Measurements from ENCODE around the gene FAF1.
A peak's percentile ranks its signal among the peaks of the same experiment; 100 is the strongest.

The FAF1 gene

DNA sequence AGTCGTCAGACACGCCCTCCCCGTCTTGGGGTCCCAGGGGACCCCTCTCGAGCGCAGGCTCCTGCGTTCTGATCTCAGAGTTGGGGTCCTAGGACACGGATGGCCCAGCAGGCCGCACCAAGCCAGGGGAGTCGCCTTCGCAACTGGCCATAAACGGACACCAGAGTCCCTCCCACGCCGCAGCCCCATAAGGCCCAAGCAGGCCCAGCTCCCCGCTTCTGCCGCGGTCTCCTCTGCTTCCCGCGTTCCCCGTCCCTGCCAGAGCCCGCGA, 537.5 kb downstream of the FAF1 start:
- Histone ChIP-seq H3K9me3 (ENCODE audit: severe bottlenecking) (peaks cover 7% of the 10 kb centered on the region), H3K27ac (no peak overlapping the region), H3K36me3 (no peaks in the 10 kb centered on the region), H3K27me3 (ENCODE audit: insufficient read depth, low read depth, severe bottlenecking) (peaks cover 55% of the 10 kb centered on the region), H3K4me3 (ENCODE audit: low read depth, low read length) (peak overlapping the region; percentile 51)
- TF ChIP-seq, protein P1, sequence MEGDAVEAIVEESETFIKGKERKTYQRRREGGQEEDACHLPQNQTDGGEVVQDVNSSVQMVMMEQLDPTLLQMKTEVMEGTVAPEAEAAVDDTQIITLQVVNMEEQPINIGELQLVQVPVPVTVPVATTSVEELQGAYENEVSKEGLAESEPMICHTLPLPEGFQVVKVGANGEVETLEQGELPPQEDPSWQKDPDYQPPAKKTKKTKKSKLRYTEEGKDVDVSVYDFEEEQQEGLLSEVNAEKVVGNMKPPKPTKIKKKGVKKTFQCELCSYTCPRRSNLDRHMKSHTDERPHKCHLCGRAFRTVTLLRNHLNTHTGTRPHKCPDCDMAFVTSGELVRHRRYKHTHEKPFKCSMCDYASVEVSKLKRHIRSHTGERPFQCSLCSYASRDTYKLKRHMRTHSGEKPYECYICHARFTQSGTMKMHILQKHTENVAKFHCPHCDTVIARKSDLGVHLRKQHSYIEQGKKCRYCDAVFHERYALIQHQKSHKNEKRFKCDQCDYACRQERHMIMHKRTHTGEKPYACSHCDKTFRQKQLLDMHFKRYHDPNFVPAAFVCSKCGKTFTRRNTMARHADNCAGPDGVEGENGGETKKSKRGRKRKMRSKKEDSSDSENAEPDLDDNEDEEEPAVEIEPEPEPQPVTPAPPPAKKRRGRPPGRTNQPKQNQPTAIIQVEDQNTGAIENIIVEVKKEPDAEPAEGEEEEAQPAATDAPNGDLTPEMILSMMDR (IDR thresholded peaks at IDR 0.05; ENCODE audit: low read depth, low read length), result no peak
- no peak for DNase-seq

DNA sequence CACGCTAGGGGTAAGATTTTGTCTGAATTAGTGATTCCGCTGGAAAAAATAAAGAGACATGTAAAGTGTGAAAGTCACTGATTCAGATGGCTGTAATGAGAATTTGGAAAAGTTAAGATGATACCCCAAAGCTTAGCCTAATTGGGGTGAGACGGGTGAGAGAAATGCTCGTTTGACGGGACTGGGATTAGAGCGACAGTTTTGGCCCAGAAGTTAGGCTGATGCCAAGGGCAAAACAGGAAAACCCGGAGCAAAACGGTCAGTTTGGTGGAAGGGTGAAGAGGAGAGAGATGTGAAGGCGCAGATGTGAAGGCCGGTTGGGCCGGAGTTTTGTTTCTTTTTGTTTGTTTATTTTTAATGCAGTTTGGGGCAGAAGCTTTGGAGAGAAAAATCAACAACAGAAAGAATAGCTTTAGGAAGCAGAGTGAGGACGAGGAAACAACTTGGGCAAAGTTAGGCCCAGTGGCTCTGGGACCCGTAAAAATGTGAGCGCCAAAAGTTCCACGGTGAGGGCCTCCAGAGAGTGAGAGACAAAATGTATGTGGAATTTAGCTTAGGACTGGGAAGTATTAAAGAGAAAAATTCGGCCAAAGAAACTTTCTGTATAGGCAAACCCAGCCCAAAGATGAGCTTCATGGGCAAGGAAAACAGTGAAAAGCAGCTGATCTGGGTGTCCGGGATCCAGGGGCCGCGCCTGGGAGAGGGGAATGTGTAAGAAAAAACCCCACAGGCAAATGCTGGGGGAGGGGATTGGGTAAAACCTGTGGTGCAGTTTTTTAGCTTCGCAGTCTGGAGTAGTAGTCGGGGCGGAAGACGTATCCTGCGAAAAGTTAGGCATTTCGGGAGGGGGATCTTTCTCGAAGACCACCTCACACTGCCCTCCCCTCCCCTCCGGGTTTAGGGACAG, 538.0 kb downstream of the FAF1 start:
- TF ChIP-seq, protein P1 (IDR thresholded peaks at IDR 0.05; ENCODE audit: low read depth, low read length), result no peak
- Histone ChIP-seq H3K27ac (no peak overlapping the region), H3K36me3 (no peaks in the 10 kb centered on the region), H3K4me3 (ENCODE audit: low read depth, low read length) (no peak overlapping the region), H3K9me3 (ENCODE audit: severe bottlenecking) (peaks cover 7% of the 10 kb centered on the region), H3K27me3 (ENCODE audit: insufficient read depth, low read depth, severe bottlenecking) (peaks cover 55% of the 10 kb centered on the region)
- DNase-seq, result no peak

DNA sequence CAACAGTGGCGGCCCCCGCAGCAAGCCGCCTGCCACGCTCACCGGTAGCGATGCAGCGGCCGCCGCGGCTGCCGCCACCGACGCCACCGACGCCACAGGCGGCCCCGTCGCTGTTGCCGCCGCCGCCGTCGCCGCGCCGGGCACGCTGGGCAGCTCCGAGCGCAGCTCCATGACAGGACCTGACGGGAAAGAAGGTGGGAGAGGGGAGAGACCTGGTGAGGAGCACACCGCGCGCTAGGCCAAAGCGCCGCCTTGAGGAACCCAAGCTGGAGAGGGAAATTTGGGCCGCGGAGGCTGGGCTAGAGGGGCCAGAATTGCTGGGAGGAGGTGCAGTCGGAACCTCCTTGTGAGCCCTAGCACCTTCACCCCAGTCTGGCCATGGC, 538.7 kb downstream of the FAF1 start:
- Histone ChIP-seq H3K27ac (no peak overlapping the region), H3K36me3 (no peaks in the 10 kb centered on the region), H3K27me3 (ENCODE audit: insufficient read depth, low read depth, severe bottlenecking) (peaks cover 55% of the 10 kb centered on the region), H3K4me3 (ENCODE audit: low read depth, low read length) (no peak overlapping the region), H3K9me3 (ENCODE audit: severe bottlenecking) (peaks cover 7% of the 10 kb centered on the region)
- TF ChIP-seq, protein P1 (IDR thresholded peaks at IDR 0.05; ENCODE audit: low read depth, low read length), result no peak
- DNase-seq, result no peak

DNA sequence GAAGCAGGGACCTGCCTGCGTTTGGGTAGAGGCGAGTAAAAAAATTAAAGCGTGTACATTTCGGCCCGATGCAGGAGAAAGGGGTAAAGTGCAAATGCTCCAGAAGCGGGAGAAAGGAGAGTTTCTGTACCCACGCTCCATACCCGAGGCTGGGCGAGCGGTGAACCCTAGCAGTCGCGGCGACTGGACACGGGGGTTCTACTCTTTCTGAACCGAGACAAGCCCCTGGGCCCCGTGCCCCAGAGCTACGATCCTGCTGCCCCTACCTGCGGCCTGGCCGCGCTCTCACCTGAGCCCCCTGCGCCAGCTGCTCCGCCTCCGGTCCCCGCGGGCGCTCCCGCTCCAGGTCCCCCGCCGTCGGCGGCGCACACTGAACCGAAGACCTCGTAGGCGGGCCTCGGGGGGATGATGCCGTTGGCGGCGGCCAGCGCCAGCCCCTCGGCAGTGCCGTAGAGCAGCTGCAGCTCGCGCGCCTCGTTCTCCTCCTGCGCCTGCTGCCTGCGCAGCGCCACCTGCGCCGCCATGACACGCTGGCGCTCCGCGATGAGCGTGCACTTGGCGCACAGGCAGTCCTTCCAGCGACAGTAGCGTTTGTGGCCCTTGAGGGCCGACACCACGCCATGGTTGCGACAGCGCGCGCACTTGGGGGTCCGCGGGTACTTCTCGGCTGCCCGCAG, 539.2 kb downstream of the FAF1 start:
- TF ChIP-seq, protein P1 (IDR thresholded peaks at IDR 0.05; ENCODE audit: low read depth, low read length), result no peak
- DNase-seq, result no peak
- H3K27me3 ChIP-seq (ENCODE audit: insufficient read depth, low read depth, severe bottlenecking), result peaks cover 55% of the 10 kb centered on the region
- H3K36me3 ChIP-seq, result no peaks in the 10 kb centered on the region
- peaks cover 7% of the 10 kb centered on the region for H3K9me3 ChIP-seq (ENCODE audit: severe bottlenecking)
- no peak overlapping the region for H3K4me3 ChIP-seq (ENCODE audit: low read depth, low read length)
- H3K27ac ChIP-seq, result no peak overlapping the region

DNA sequence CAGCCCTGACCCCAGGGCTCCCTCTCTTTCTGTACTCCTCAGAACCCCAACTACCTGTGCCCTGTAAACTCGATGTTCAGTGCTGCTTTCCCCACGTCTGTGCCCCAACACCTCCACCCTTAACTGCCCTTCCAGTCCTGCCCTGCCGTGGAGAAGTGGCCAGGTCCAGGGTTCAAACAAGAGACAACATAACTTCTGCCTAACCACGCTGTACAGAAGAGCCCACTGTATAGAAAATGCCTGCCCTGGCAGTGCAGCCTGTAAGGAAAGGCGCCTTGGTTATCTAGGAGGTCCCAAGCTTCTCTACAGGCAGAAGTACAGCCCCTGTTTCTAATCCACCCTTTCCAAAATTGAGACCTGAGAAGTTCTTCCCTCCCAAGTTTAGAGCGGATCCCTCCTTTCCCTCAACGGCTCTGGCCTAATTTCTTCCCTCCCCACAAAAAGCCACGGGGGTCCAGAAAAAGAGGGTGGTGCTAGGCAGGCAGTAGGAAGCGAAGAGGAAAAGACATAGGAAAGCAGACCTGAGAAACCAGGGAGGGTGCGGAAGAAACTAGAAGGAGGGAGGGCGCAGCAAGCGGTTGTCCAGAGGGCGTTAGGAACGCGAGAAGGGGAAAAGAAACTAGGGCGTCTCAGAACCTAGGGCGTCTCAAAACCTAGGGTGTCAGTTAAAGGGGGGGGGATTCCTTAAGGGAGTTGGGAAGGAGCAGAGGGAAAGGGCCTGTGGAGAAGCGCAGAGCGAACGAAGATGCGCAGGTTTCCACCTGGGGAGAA, 540.0 kb downstream of the FAF1 start:
- peaks cover 50% of the 10 kb centered on the region for H3K27me3 ChIP-seq (ENCODE audit: insufficient read depth, low read depth, severe bottlenecking)
- TF ChIP-seq, protein P1 (IDR thresholded peaks at IDR 0.05; ENCODE audit: low read depth, low read length), result no peak

More for the DNA sequence above, 540.0 kb downstream of the FAF1 start:
- Histone ChIP-seq H3K27ac (no peak overlapping the region), H3K9me3 (ENCODE audit: severe bottlenecking) (peaks cover 13% of the 10 kb centered on the region), H3K36me3 (no peaks in the 10 kb centered on the region), H3K4me3 (ENCODE audit: low read depth, low read length) (no peak overlapping the region)
- no peak for DNase-seq
